ENCODE results near the gene OR10AD1.
"Not testable (repeated sequence)": the region's sequence is repeated elsewhere in the genome, so short reads cannot be mapped to it uniquely, and the experiment has no call there.

The OR10AD1 gene

GRCh38 chr12:48203192-48203591, at the start of gene OR10AD1:
Gene OR10AD1 (minus strand): TSS chr12:48203292. CDS start chr12:48203292, 0 bp downstream.
- no peak for TF ChIP-seq CTCF (IDR thresholded peaks at IDR 0.05; ENCODE audit: low read depth, low read length)
- H3K4me3 ChIP-seq (ENCODE audit: low read depth, low read length) = no peak within 1 kb of the TSS

GRCh38 chr12:48247181-48247966, 44.3 kb upstream of the OR10AD1 start:
- no peak overlapping the region for H3K4me3 ChIP-seq (ENCODE audit: low read depth, low read length)
- no peak for TF ChIP-seq CTCF (IDR thresholded peaks at IDR 0.05; ENCODE audit: low read depth, low read length)

- TF ChIP-seq CTCF (IDR thresholded peaks at IDR 0.05; ENCODE audit: low read depth, low read length) = no peak
Measured at GRCh38 chr12:48237162-48237561, 34.1 kb upstream of the OR10AD1 start.

GRCh38 chr12:48235796-48236333, 32.8 kb upstream of the OR10AD1 start:
- no peak for TF ChIP-seq CTCF (IDR thresholded peaks at IDR 0.05; ENCODE audit: low read depth, low read length)
- no peak overlapping the region for H3K4me3 ChIP-seq (ENCODE audit: low read depth, low read length)

More at GRCh38 chr12:48237162-48237561, 34.1 kb upstream of the OR10AD1 start:
- no peak overlapping the region for H3K4me3 ChIP-seq (ENCODE audit: low read depth, low read length)

- not testable (repeated sequence) for H3K4me3 ChIP-seq (ENCODE audit: low read depth, low read length)
Measured at GRCh38 chr12:48231169-48231958, 28.3 kb upstream of the OR10AD1 start.

- H3K4me3 ChIP-seq (ENCODE audit: low read depth, low read length) = not testable (repeated sequence)
Measured at GRCh38 chr12:48224533-48224932, 21.4 kb upstream of the OR10AD1 start.

GRCh38 chr12:48221645-48222044, 18.6 kb upstream of the OR10AD1 start:
- TF ChIP-seq CTCF (IDR thresholded peaks at IDR 0.05; ENCODE audit: low read depth, low read length) = no peak
- H3K4me3 ChIP-seq (ENCODE audit: low read depth, low read length) = no peak overlapping the region

GRCh38 chr12:48220701-48221100, 17.6 kb upstream of the OR10AD1 start:
- H3K4me3 ChIP-seq (ENCODE audit: low read depth, low read length) = no peak overlapping the region
- no peak for TF ChIP-seq CTCF (IDR thresholded peaks at IDR 0.05; ENCODE audit: low read depth, low read length)

Measured in WI38 (cell line).